ENCODE results near the gene RSPO1.

Gene RSPO1

GRCh38 chr1:37670133-37670532 lies 35.4 kb upstream of the RSPO1 start:
- no peaks in the 10 kb centered on the region for H3K9me3 ChIP-seq (ENCODE audit: low read length)
- H3K27ac ChIP-seq (ENCODE audit: low read depth, low read length) = no peak overlapping the region
- peaks cover 18% of the 10 kb centered on the region for H3K4me1 ChIP-seq (ENCODE audit: insufficient read depth, low read length)
- H3K36me3 ChIP-seq (ENCODE audit: insufficient read depth, low read length) = no peaks in the 10 kb centered on the region
- no peak overlapping the region for H3K9ac ChIP-seq (ENCODE audit: low read length)
- peaks cover 4% of the 10 kb centered on the region in 2 donors for H3K27me3 ChIP-seq (ENCODE audit: control insufficient read depth in 1 of 2, insufficient read depth in 2 of 2, low read length in 2 of 2)
- no peak overlapping the region for H3K4me3 ChIP-seq (ENCODE audit: low read depth in 1 of 2, low read length in 2 of 2)

DNA sequence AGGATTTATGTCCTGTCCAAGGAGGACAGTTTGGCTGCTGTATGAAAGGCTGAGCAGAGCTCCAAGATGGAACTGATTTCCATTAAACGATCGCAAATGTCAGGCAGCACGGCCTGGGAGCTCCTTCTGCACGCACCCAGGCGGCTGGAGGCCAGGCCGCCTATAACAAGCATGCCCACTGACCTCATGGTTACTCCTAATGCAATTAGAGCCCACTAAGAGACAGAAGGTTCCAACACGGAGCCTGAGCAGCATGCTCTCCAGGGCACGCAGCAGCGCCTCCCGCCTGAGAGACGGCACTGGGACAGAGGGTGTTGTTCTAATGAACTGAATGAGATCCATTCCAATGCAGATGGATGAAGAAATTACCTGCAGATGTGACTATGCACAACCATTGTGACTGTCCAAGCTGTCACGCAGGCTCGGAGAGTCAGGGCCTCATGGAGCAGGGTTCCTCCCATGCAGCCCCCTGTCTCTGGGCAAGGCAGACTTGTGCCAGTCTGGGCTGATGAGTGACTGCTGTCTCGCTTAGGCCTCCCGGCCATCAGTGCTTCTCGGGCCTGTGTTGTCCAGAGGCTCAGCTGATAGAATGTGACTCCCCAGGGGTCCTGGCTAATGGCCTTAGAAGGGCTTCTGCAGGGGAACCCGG lies 32.5 kb upstream of the RSPO1 start:
- Histone ChIP-seq H3K9me3 (ENCODE audit: low read length) (no peaks in the 10 kb centered on the region), H3K4me3 (ENCODE audit: low read depth in 1 of 2, low read length in 2 of 2) (no peak overlapping the region), H3K9ac (ENCODE audit: low read length) (no peak overlapping the region), H3K4me1 (ENCODE audit: insufficient read depth, low read length) (peaks cover 17% of the 10 kb centered on the region), H3K27ac (ENCODE audit: low read depth, low read length) (no peak overlapping the region), H3K36me3 (ENCODE audit: insufficient read depth, low read length) (no peaks in the 10 kb centered on the region), H3K27me3 (ENCODE audit: control insufficient read depth in 1 of 2, insufficient read depth in 2 of 2, low read length in 2 of 2) (peaks cover 0 to 4% of the 10 kb centered on the region in 2 donors)

DNA sequence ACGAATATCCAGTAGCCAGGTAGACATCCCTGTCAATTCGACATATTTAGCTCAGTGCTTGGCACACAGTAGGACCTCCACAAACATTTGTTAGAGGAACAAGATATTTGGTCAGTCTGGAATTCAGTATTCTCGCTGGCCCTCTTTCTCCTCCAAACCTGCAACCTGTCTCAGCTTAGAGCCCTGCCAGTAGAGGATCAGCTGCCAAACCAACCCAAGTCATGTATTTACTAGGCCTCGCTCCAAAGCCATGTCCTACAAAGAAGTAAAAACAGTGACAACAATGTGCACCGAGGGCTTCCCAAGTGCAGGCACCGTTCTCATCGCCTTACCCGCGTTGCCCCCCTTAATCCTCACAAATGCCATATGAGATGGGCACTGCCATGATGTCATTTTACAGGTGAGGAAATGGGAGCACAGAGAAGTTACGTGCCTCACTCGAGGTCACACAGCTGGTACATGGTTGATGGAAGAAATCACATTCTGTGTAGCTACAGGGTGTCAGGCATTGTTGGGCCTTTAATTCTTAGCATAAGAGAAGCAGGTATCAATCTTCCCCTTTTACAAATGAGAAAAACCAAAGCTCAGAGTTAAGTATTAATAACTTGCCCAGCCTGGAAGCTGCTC lies 31.7 kb upstream of the RSPO1 start:
- peaks cover 0 to 2% of the 10 kb centered on the region in 2 donors for H3K27me3 ChIP-seq (ENCODE audit: control insufficient read depth in 1 of 2, insufficient read depth in 2 of 2, low read length in 2 of 2)
- no peaks in the 10 kb centered on the region for H3K9me3 ChIP-seq (ENCODE audit: low read length)
- peaks cover 17% of the 10 kb centered on the region for H3K4me1 ChIP-seq (ENCODE audit: insufficient read depth, low read length)
- no peak overlapping the region for H3K4me3 ChIP-seq (ENCODE audit: low read depth in 1 of 2, low read length in 2 of 2)
- H3K9ac ChIP-seq (ENCODE audit: low read length) = no peak overlapping the region
- no peak overlapping the region for H3K27ac ChIP-seq (ENCODE audit: low read depth, low read length)
- H3K36me3 ChIP-seq (ENCODE audit: insufficient read depth, low read length) = no peaks in the 10 kb centered on the region

DNA sequence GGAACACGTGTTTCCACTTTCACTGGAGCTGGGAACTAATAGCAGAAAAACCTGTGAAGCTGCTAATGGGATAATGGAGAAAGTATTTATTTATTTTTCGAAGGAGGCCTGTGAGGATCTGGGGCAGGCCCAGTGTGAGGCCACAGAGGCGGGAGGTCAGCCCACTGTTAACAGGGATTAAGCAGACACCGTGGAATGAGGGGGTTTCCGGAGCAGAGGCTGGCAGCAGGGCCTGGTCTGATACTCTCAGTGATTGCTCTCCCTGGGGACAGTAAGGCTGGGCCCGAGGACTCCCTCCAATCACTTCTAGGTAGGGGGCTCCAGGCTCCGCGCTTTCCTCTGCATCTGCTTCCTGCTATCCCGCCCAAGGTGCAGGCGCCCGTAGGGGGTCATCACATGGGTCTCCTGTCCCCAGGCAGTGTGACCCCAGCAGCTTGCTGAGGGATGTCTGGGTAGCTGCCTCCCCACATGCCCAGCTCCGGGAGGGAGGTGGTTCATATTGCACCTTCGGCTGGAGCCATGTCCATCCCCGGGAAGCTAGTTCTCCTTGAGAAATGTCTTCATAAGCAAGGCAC lies 28.8 kb upstream of the RSPO1 start:
- peaks cover 0 to 6% of the 10 kb centered on the region in 2 donors for H3K27me3 ChIP-seq (ENCODE audit: control insufficient read depth in 1 of 2, insufficient read depth in 2 of 2, low read length in 2 of 2)
- peaks cover 17% of the 10 kb centered on the region for H3K4me1 ChIP-seq (ENCODE audit: insufficient read depth, low read length)
- H3K9ac ChIP-seq (ENCODE audit: low read length) = no peak overlapping the region
- no peaks in the 10 kb centered on the region for H3K36me3 ChIP-seq (ENCODE audit: insufficient read depth, low read length)
- no peaks in the 10 kb centered on the region for H3K9me3 ChIP-seq (ENCODE audit: low read length)
- H3K4me3 ChIP-seq (ENCODE audit: low read depth in 1 of 2, low read length in 2 of 2) = no peak overlapping the region
- no peak overlapping the region for H3K27ac ChIP-seq (ENCODE audit: low read depth, low read length)

DNA sequence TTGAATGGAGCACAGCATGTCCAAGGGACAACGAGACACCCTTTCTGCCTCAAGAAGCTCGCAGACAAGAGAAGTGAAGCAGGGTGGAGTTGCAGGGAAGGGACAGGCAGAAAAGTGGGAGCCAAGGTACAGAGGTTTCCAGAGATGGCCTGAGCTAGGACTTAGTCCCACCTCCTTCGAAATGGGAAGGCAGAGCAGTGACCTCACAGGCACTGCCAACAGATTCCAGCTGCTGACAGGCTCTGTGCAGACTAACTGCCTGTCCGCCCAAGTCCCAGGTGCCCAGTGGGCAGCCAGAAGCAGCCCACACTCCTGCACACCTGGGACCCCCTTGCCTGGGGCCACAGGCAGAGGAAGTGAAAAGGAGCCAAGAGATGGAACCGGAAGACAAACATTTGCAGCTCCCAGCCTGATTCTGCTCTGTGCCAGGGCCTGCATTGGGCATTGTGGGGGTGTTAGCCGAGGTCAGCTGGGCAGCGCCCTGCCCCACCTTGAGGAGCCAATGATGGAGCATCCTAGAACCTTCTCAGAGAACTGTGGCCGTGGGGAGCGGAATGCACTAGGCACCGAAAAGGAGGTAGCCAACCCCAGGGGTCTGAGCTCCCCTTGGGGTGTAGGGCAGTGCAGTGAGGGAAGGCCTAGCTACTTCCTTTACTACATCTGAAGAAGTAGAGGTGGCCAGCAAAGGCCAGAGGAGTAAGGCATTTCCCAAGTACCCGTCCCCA lies 27.5 kb upstream of the RSPO1 start:
- H3K27me3 ChIP-seq (ENCODE audit: control insufficient read depth in 1 of 2, insufficient read depth in 2 of 2, low read length in 2 of 2) = peaks cover 0 to 6% of the 10 kb centered on the region in 2 donors
- H3K9me3 ChIP-seq (ENCODE audit: low read length) = no peaks in the 10 kb centered on the region
- peaks cover 11% of the 10 kb centered on the region for H3K4me1 ChIP-seq (ENCODE audit: insufficient read depth, low read length)
- H3K4me3 ChIP-seq (ENCODE audit: low read depth in 1 of 2, low read length in 2 of 2) = no peak overlapping the region
- no peak overlapping the region for H3K27ac ChIP-seq (ENCODE audit: low read depth, low read length)
- no peak overlapping the region for H3K9ac ChIP-seq (ENCODE audit: low read length)
- no peaks in the 10 kb centered on the region for H3K36me3 ChIP-seq (ENCODE audit: insufficient read depth, low read length)

DNA sequence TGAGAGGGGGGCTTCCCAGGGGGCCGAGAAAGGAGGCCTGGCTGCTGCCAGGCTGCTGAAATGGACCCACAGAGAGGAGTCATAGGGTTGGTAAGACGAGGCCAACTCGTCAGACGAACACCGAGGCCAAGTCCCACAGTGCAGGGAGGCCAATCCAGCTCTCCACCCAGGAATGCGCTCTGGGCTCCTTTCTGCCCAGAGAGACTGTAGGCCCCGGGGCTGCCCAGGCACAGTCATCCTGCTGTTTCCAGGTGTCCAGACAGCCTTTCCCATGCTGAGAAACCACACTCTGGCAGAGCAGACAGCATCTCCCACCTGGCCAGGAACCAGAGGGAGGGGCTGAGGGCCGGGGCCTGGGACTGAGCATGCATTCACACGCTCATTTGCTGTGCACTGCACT lies 26.7 kb upstream of the RSPO1 start:
- H3K27ac ChIP-seq (ENCODE audit: low read depth, low read length) = no peak overlapping the region
- H3K36me3 ChIP-seq (ENCODE audit: insufficient read depth, low read length) = no peaks in the 10 kb centered on the region
- peaks cover 3% of the 10 kb centered on the region for H3K4me1 ChIP-seq (ENCODE audit: insufficient read depth, low read length)
- H3K9me3 ChIP-seq (ENCODE audit: low read length) = no peaks in the 10 kb centered on the region
- no peak overlapping the region for H3K9ac ChIP-seq (ENCODE audit: low read length)
- H3K4me3 ChIP-seq (ENCODE audit: low read depth in 1 of 2, low read length in 2 of 2) = no peak overlapping the region
- H3K27me3 ChIP-seq (ENCODE audit: control insufficient read depth in 1 of 2, insufficient read depth in 2 of 2, low read length in 2 of 2) = peaks cover 0 to 6% of the 10 kb centered on the region in 2 donors

GRCh38 chr1:37660664-37661063 lies 26.0 kb upstream of the RSPO1 start:
- Histone ChIP-seq H3K4me3 (ENCODE audit: low read depth in 1 of 2, low read length in 2 of 2) (no peak overlapping the region), H3K36me3 (ENCODE audit: insufficient read depth, low read length) (no peaks in the 10 kb centered on the region), H3K27ac (ENCODE audit: low read depth, low read length) (no peak overlapping the region), H3K27me3 (ENCODE audit: control insufficient read depth in 1 of 2, insufficient read depth in 2 of 2, low read length in 2 of 2) (peaks cover 0 to 6% of the 10 kb centered on the region in 2 donors), H3K9me3 (ENCODE audit: low read length) (no peaks in the 10 kb centered on the region), H3K9ac (ENCODE audit: low read length) (no peak overlapping the region), H3K4me1 (ENCODE audit: insufficient read depth, low read length) (no peaks in the 10 kb centered on the region)

DNA sequence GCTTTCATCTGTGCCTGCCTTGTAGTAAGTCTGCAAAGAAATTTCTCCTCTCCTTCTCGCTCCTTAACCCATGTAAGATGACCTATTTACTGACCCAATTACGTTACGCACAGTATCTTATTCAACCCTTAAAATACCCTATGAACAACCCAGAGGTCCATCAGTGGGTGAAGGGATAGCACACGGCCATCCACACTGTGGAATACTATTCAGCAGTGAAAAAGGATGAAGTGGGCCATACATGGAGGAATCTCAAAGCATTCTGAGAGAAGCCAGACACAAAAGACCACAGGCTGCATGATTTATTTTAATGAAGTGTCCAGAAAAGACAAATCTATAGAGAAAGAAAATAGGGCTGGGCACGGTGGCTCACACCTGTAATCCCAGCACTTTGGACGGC lies 23.8 kb upstream of the RSPO1 start:
- no peak overlapping the region for H3K9ac ChIP-seq (ENCODE audit: low read length)
- peaks cover 0 to 6% of the 10 kb centered on the region in 2 donors for H3K27me3 ChIP-seq (ENCODE audit: control insufficient read depth in 1 of 2, insufficient read depth in 2 of 2, low read length in 2 of 2)
- H3K9me3 ChIP-seq (ENCODE audit: low read length) = no peaks in the 10 kb centered on the region
- no peak overlapping the region for H3K27ac ChIP-seq (ENCODE audit: low read depth, low read length)
- H3K36me3 ChIP-seq (ENCODE audit: insufficient read depth, low read length) = no peaks in the 10 kb centered on the region
- no peaks in the 10 kb centered on the region for H3K4me1 ChIP-seq (ENCODE audit: insufficient read depth, low read length)
- H3K4me3 ChIP-seq (ENCODE audit: low read depth in 1 of 2, low read length in 2 of 2) = no peak overlapping the region

DNA sequence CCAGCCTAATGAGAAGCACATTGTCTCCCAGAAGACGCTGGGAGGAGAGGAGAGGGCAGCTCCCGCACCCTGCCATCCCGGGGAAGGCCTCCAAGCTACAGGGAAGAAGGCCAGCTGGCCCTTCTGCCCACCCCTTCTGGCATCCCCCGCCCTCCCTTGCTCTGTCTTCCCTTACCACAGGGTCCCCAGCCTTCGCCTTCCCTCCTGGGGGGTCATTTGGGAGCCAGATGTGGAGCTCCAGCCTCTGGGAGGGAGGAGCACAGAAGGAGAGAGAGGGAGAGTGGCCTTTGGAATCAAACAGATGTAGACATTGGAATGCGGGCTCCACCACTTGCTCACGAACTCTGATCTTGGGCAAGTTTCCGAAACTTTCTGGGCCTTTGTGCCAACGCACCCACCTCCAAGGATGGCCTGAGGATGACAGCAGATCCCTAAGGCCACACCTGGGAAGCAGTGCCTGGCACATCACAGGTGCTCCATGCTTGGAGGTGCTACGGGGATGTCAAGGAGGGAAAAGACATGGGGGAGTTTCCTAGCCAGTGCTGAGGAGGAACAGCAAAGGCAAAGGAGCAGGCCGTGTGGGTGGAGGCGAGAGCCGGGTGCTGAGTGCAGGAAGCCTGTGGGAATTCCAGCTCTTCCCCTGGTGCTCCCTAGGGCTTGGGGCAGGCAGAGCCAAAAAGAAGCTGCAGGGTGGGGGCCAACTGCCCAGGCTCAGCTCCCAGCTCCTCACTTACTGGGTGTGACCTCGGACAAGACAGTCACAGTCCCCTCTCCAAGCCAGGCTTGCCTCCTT lies 23.1 kb upstream of the RSPO1 start:
- Histone ChIP-seq H3K4me1 (ENCODE audit: insufficient read depth, low read length) (no peaks in the 10 kb centered on the region), H3K27ac (ENCODE audit: low read depth, low read length) (no peak overlapping the region), H3K27me3 (ENCODE audit: control insufficient read depth in 1 of 2, insufficient read depth in 2 of 2, low read length in 2 of 2) (peaks cover 0 to 6% of the 10 kb centered on the region in 2 donors)

GRCh38 chr1:37656881-37657280 lies 22.2 kb upstream of the RSPO1 start:
- Histone ChIP-seq H3K9ac (ENCODE audit: low read length) (no peak overlapping the region), H3K9me3 (ENCODE audit: low read length) (no peaks in the 10 kb centered on the region), H3K27me3 (ENCODE audit: control insufficient read depth in 1 of 2, insufficient read depth in 2 of 2, low read length in 2 of 2) (peaks cover 0 to 6% of the 10 kb centered on the region in 2 donors), H3K4me3 (ENCODE audit: low read depth in 1 of 2, low read length in 2 of 2) (no peak overlapping the region), H3K4me1 (ENCODE audit: insufficient read depth, low read length) (no peaks in the 10 kb centered on the region), H3K27ac (ENCODE audit: low read depth, low read length) (no peak overlapping the region), H3K36me3 (ENCODE audit: insufficient read depth, low read length) (no peaks in the 10 kb centered on the region)

More for the DNA sequence above, 23.1 kb upstream of the RSPO1 start:
- no peak overlapping the region for H3K9ac ChIP-seq (ENCODE audit: low read length)
- no peaks in the 10 kb centered on the region for H3K36me3 ChIP-seq (ENCODE audit: insufficient read depth, low read length)
- H3K4me3 ChIP-seq (ENCODE audit: low read depth in 1 of 2, low read length in 2 of 2) = no peak overlapping the region
- no peaks in the 10 kb centered on the region for H3K9me3 ChIP-seq (ENCODE audit: low read length)

DNA sequence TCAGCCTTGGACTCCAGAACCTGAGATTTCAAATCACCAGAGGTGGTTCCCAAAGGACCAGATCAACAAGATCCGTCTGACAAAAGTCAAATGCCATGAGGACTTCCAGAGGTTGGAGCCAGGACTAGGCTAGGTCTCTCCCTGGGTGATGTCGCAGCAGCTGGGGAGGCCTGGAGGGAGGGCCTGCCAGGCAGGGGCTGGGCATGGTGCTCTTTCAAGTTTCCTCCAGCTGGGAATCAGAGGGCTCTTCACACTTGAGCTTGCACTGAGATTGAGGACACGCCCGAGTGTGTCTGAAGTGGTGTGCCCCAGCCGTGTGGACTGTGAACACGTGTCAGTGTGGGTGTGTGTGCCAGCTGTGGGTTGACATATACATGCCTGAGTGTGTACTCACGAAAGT lies 21.3 kb upstream of the RSPO1 start:
- Histone ChIP-seq H3K9me3 (ENCODE audit: low read length) (no peaks in the 10 kb centered on the region), H3K27ac (ENCODE audit: low read depth, low read length) (no peak overlapping the region), H3K4me3 (ENCODE audit: low read depth in 1 of 2, low read length in 2 of 2) (no peak overlapping the region), H3K9ac (ENCODE audit: low read length) (no peak overlapping the region), H3K36me3 (ENCODE audit: insufficient read depth, low read length) (no peaks in the 10 kb centered on the region), H3K27me3 (ENCODE audit: control insufficient read depth in 1 of 2, insufficient read depth in 2 of 2, low read length in 2 of 2) (peaks cover 0 to 6% of the 10 kb centered on the region in 2 donors), H3K4me1 (ENCODE audit: insufficient read depth, low read length) (no peaks in the 10 kb centered on the region)
